HL-60 (cell line): ENCODE results near the gene PAFAH1B2.

Experiments used
- GABPA ChIP-seq: IDR thresholded peaks from 2 replicates; pipeline ENCODE4 v1.6.1; 2012; ENCODE audit warnings: low read depth
- SPI1 ChIP-seq: IDR thresholded peaks from 2 replicates; pipeline ENCODE4 v1.6.1; 2012; ENCODE audit warnings: low read depth, mild to moderate bottlenecking, borderline replicate concordance
- TF ChIP-seq, protein P1 (sequence below): IDR thresholded peaks from one replicate; pipeline ENCODE4 v1.5.1; 2011; ENCODE audit warnings: low read length, control low read depth, inconsistent platforms; ENCODE audit not compliant: insufficient read depth
- TF ChIP-seq, protein P2 (sequence below): IDR thresholded peaks from 2 replicates; pipeline ENCODE4 v1.6.1; 2012; ENCODE audit warnings: low read depth; ENCODE audit not compliant: insufficient replicate concordance

DNA sequence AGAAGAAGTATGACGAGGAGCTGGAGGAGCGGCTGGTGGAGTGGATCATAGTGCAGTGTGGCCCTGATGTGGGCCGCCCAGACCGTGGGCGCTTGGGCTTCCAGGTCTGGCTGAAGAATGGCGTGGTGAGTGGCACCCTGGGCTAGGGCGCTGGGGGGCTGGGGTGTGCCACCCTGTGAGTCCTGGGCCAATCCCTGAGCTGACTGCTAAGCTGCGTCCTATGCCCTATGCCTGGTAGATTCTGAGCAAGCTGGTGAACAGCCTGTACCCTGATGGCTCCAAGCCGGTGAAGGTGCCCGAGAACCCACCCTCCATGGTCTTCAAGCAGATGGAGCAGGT, 59.0 kb downstream of the PAFAH1B2 start:
- TF ChIP-seq, protein P1, sequence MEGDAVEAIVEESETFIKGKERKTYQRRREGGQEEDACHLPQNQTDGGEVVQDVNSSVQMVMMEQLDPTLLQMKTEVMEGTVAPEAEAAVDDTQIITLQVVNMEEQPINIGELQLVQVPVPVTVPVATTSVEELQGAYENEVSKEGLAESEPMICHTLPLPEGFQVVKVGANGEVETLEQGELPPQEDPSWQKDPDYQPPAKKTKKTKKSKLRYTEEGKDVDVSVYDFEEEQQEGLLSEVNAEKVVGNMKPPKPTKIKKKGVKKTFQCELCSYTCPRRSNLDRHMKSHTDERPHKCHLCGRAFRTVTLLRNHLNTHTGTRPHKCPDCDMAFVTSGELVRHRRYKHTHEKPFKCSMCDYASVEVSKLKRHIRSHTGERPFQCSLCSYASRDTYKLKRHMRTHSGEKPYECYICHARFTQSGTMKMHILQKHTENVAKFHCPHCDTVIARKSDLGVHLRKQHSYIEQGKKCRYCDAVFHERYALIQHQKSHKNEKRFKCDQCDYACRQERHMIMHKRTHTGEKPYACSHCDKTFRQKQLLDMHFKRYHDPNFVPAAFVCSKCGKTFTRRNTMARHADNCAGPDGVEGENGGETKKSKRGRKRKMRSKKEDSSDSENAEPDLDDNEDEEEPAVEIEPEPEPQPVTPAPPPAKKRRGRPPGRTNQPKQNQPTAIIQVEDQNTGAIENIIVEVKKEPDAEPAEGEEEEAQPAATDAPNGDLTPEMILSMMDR = no peak
- TF ChIP-seq GABPA (no peak), SPI1 (no peak)
- TF ChIP-seq, protein P2, sequence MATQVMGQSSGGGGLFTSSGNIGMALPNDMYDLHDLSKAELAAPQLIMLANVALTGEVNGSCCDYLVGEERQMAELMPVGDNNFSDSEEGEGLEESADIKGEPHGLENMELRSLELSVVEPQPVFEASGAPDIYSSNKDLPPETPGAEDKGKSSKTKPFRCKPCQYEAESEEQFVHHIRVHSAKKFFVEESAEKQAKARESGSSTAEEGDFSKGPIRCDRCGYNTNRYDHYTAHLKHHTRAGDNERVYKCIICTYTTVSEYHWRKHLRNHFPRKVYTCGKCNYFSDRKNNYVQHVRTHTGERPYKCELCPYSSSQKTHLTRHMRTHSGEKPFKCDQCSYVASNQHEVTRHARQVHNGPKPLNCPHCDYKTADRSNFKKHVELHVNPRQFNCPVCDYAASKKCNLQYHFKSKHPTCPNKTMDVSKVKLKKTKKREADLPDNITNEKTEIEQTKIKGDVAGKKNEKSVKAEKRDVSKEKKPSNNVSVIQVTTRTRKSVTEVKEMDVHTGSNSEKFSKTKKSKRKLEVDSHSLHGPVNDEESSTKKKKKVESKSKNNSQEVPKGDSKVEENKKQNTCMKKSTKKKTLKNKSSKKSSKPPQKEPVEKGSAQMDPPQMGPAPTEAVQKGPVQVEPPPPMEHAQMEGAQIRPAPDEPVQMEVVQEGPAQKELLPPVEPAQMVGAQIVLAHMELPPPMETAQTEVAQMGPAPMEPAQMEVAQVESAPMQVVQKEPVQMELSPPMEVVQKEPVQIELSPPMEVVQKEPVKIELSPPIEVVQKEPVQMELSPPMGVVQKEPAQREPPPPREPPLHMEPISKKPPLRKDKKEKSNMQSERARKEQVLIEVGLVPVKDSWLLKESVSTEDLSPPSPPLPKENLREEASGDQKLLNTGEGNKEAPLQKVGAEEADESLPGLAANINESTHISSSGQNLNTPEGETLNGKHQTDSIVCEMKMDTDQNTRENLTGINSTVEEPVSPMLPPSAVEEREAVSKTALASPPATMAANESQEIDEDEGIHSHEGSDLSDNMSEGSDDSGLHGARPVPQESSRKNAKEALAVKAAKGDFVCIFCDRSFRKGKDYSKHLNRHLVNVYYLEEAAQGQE = no peak
